GM19328 (cell line): Measurements from ENCODE around the gene DAGLA.

Experiments used
- ATAC-seq: cut with Tn5 transposase; IDR thresholded peaks from one replicate; pipeline ENCODE4 v1.9.1; 2021; ENCODE audit warnings: mild to moderate bottlenecking, moderate library complexity; ENCODE audit not compliant: unreplicated experiment

DAGLA gene

GRCh38 chr11:61760946-61761345, 80.8 kb downstream of the DAGLA start:
- no peak for ATAC-seq

GRCh38 chr11:61761440-61762222, 81.4 kb downstream of the DAGLA start:
- no peak for ATAC-seq

GRCh38 chr11:61762223-61762615, 82.0 kb downstream of the DAGLA start:
- ATAC-seq, result no peak

GRCh38 chr11:61762798-61763197, 82.6 kb downstream of the DAGLA start:
- ATAC-seq, result no peak

GRCh38 chr11:61763930-61764605, 83.9 kb downstream of the DAGLA start:
- ATAC-seq, result no peak

GRCh38 chr11:61764606-61765260, 84.5 kb downstream of the DAGLA start:
- ATAC-seq, result no peak

- no peak for ATAC-seq
Measured at GRCh38 chr11:61765550-61766253, 85.5 kb downstream of the DAGLA start.

- ATAC-seq, result no peak
Measured at GRCh38 chr11:61766353-61766841, 86.2 kb downstream of the DAGLA start.

- ATAC-seq, result no peak
Measured at GRCh38 chr11:61768376-61769076, 88.3 kb downstream of the DAGLA start.

GRCh38 chr11:61769169-61769920, 89.2 kb downstream of the DAGLA start:
- ATAC-seq, result no peak

GRCh38 chr11:61769946-61770683, 89.9 kb downstream of the DAGLA start:
- ATAC-seq, result no peak

GRCh38 chr11:61771195-61771894, 91.2 kb downstream of the DAGLA start:
- ATAC-seq, result no peak

GRCh38 chr11:61771985-61772455, 91.8 kb downstream of the DAGLA start:
- no peak for ATAC-seq

- ATAC-seq, result no peak
Measured at GRCh38 chr11:61773356-61773755, 93.2 kb downstream of the DAGLA start.

GRCh38 chr11:61773809-61774208, 93.6 kb downstream of the DAGLA start:
- ATAC-seq, result no peak

- ATAC-seq, result no peak
Measured at GRCh38 chr11:61774411-61774810, 94.2 kb downstream of the DAGLA start.

- ATAC-seq, result no peak
Measured at GRCh38 chr11:61775106-61775505, 94.9 kb downstream of the DAGLA start.
